Testis (tissue), 3 donors: Measurements from ENCODE around the gene OR9Q1. TPM values are rescaled to one million over a fixed set of nuclear protein-coding genes. Genes with fewer than 3 reads are reported as not detected.

Experiments used
- DNase-seq: peaks from one replicate; pipeline ENCODE4 v3.0.0-alpha.2; 2019
- H3K27ac ChIP-seq, 2 donors: fragments of 200-600 bp; sonication (generic); one replicate each; pipeline ENCODE4 v1.5.1; 2019
- H3K27me3 ChIP-seq: fragments of 200-600 bp; sonication (generic); one replicate; pipeline ENCODE4 v1.5.1; 2019
- H3K36me3 ChIP-seq: fragments of 200-600 bp; sonication (generic); one replicate; pipeline ENCODE4 v1.5.1; 2017; ENCODE audit warnings: low read depth; ENCODE audit errors: missing control alignments
- H3K4me1 ChIP-seq: fragments of 200-600 bp; sonication (generic); one replicate; pipeline ENCODE4 v1.5.1; 2019
- H3K4me3 ChIP-seq, 2 donors: fragments of 200-600 bp; sonication (generic); one replicate each; pipeline ENCODE4 v1.5.1; 2017 to 2019
- H3K9me3 ChIP-seq: fragments of 200-600 bp; sonication (generic); one replicate; pipeline ENCODE4 v1.5.1; 2017
- POLR2A ChIP-seq: fragments of 450-650 bp; IDR thresholded peaks from one replicate; pipeline ENCODE4 v1.6.1; 2017; ENCODE audit warnings: antibody characterized with exemption, mild to moderate bottlenecking, moderate library complexity
- WGBS, 2 donors: methylation state at CpG; one replicate each; pipeline ENCODE4 v1.1.5; 2018; 5-methylcytosine and 5-hydroxymethylcytosine counted together
- intact Hi-C: fragments of 100-400 bp; cut with DNase I; formaldehyde crosslinking; loops from one replicate; pipeline ENCODE4 v1.15.1; 2023; ENCODE audit warnings: low total_unique reads
- polyA plus RNA-seq: library from polyadenylated mRNA; stranded (reverse); fragments of 350-450 nt; fragmentation: Illumina TruSeq; extraction: RNeasy Lipid Tissue Mini Kit (QIAGEN cat#74804); gene quantifications from one replicate; pipeline ENCODE4 v1.2.3, GENCODE V29; 2014; ENCODE audit warnings: low read depth, low replicate concordance; ENCODE audit not compliant: insufficient read depth
- total RNA-seq, 2 donors: library from RNA; depleted of rRNA; stranded (reverse); fragments of >200 nt; gene quantifications; one replicate each; pipeline ENCODE4 v1.2.3, GENCODE V29; 2016
- TF ChIP-seq, protein P1 (sequence below), 3 experiments: fragments of 450-650 bp in 2 of 3; fragments of 200-600 bp in 1 of 3; sonication (generic) in 1 of 3; IDR thresholded peaks; one replicate each; pipeline ENCODE4 v1.5.1; 2016 to 2019; ENCODE audit warnings: antibody characterized with exemption in 3 of 3, mild to moderate bottlenecking in 2 of 3, moderate library complexity in 1 of 3

Gene OR9Q1
- total and polyA plus RNA-seq, 3 donors from 2014 or later = 0.12 to 0.71 (median 0.15) TPM

DNA sequence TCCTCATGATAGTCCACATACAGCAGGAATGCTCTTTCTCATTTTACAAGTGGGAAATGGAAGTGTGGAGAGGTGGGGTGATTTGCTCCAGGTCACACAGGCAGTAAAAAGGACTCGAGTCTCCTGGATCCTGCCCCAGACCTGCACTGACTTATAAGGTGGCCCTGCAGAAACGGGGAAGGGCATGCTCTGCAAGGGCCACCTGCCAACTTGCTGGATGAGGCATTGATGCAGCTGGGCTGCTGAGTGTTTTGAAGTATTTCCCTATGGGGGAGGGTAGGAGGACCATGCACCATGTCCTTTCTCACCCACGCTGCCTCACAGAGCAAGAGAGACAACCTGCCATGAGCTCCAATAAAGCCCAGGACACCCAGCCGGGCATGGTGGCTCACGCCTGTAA is 44.0 kb downstream of the OR9Q1 start:
- Histone ChIP-seq H3K9me3 (no peaks in the 10 kb centered on the region), H3K27me3 (no peaks in the 10 kb centered on the region), H3K36me3 (no peaks in the 10 kb centered on the region), H3K4me3 (no peak overlapping the region), H3K4me1 (peaks cover 9% of the 10 kb centered on the region), H3K27ac (no peak overlapping the region)
- no peak for DNase-seq
- intact Hi-C loops = no loop called here
- TF ChIP-seq, protein P1, sequence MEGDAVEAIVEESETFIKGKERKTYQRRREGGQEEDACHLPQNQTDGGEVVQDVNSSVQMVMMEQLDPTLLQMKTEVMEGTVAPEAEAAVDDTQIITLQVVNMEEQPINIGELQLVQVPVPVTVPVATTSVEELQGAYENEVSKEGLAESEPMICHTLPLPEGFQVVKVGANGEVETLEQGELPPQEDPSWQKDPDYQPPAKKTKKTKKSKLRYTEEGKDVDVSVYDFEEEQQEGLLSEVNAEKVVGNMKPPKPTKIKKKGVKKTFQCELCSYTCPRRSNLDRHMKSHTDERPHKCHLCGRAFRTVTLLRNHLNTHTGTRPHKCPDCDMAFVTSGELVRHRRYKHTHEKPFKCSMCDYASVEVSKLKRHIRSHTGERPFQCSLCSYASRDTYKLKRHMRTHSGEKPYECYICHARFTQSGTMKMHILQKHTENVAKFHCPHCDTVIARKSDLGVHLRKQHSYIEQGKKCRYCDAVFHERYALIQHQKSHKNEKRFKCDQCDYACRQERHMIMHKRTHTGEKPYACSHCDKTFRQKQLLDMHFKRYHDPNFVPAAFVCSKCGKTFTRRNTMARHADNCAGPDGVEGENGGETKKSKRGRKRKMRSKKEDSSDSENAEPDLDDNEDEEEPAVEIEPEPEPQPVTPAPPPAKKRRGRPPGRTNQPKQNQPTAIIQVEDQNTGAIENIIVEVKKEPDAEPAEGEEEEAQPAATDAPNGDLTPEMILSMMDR (IDR thresholded peaks at IDR 0.05) = no peak
- TF ChIP-seq POLR2A = no peak
- WGBS, 2 donors = 78 to 79% methylated on average over 5 of the region's 5 CpGs

DNA sequence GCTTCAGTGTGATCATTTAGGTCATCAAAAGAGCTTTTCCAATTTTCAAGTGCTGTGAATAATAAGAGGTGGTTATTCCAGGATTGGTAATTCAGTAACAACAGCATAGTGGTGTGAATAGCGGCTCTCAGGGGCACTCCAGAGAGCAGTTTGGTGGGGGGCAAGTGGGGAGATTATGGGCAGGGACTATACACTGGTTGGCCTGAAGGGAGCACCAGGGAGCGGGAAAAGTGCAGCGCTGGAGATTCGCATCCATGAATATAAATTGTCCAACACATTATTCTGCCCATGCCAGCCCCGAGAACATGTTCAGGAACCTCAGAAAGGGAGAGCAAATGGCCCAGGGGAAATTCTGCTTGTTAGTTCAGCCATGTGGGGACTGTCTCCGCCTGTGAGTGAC is 45.0 kb downstream of the OR9Q1 start:
- no peaks in the 10 kb centered on the region for H3K36me3 ChIP-seq
- no peak for TF ChIP-seq POLR2A
- TF ChIP-seq, protein P1 (IDR thresholded peaks at IDR 0.05) = no peak
- no peaks in the 10 kb centered on the region for H3K9me3 ChIP-seq
- H3K27ac ChIP-seq = no peak overlapping the region
- WGBS, 2 donors = 76 to 86% methylated on average over 6 of the region's 6 CpGs
- no peak overlapping the region for H3K4me3 ChIP-seq
- intact Hi-C loops = no loop called here
- peaks cover 6% of the 10 kb centered on the region for H3K4me1 ChIP-seq
- DNase-seq = no peak
- H3K27me3 ChIP-seq = no peaks in the 10 kb centered on the region

DNA sequence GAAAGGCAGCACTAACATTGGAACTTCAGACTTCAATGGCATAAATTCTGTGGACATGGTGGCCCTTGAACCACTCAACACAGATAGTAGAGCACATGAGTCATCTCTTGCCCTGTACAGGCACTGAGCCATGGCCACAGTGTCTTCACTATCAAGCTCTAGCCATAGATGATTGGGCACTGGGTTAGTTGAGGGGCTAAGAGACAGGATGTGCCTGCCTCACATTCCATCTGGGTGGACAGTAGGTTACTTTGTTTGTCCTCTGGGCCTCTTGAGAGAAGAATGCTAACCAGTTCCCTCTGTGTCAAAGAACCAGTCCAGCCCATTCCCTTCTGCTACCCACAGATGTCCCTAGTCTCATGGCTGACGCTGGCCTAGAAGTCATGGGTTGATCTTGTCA is 46.9 kb downstream of the OR9Q1 start:
- TF ChIP-seq, protein P1 (IDR thresholded peaks at IDR 0.05) = no peak
- no peak for TF ChIP-seq POLR2A
- 78 to 89% methylated on average over 1 of the region's 1 CpG for WGBS, 2 donors
- Histone ChIP-seq H3K4me3 (no peak overlapping the region), H3K4me1 (no peaks in the 10 kb centered on the region), H3K27me3 (no peaks in the 10 kb centered on the region), H3K27ac (no peak overlapping the region), H3K36me3 (no peaks in the 10 kb centered on the region), H3K9me3 (no peaks in the 10 kb centered on the region)
- no peak for DNase-seq
- intact Hi-C loops = no loop called here

DNA sequence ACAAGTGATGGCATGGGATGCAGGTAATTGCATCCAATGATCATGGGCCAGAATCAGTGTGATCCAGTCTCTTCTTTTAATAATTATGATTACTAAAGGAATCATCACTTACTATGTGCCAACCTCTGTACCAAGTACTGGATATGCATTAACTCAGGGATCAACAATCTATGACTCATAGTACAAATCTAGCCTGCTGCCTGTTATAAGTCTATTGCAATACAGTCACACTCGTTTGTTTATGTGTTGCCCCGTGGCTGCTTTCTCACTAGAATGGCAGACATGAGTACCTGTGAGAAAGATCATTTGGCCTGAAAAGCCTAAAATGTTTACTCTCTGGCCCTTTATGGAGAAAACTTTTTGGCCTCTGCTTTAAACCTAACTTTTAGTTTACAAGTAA is 52.1 kb downstream of the OR9Q1 start:
- intact Hi-C loops = no loop called here
- WGBS, 2 donors = 37 to 42% methylated on average over 2 of the region's 2 CpGs
- no peak overlapping the region for H3K4me3 ChIP-seq
- DNase-seq = no peak
- H3K9me3 ChIP-seq = no peaks in the 10 kb centered on the region
- no peak overlapping the region for H3K27ac ChIP-seq
- no peaks in the 10 kb centered on the region for H3K36me3 ChIP-seq
- H3K4me1 ChIP-seq = no peaks in the 10 kb centered on the region
- TF ChIP-seq, protein P1 (IDR thresholded peaks at IDR 0.05) = no peak
- TF ChIP-seq POLR2A = no peak
- H3K27me3 ChIP-seq = no peaks in the 10 kb centered on the region

DNA sequence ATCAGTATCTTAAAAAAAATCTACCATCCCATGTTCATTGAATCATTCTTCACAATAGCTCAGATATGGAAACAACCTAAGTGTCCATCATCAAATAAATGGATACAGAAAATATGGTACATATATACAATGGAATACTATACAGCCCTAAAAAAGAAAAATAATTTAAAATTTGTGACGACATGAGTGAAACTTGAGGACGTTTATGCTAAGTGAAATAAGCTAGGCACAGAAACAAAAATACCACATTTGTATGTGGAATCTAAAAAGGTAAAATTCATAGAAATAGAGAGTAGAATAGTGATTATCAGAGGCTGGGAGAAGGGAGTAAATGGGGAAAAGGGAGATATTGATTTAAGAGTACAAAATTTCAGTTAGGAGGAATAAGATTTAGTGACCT is 62.8 kb downstream of the OR9Q1 start:
- Histone ChIP-seq H3K36me3 (no peaks in the 10 kb centered on the region), H3K27ac (no peak overlapping the region), H3K27me3 (no peaks in the 10 kb centered on the region), H3K4me3 (no peak overlapping the region), H3K4me1 (no peaks in the 10 kb centered on the region), H3K9me3 (no peaks in the 10 kb centered on the region)
- DNase-seq = no peak
- intact Hi-C loops = no loop called here
- TF ChIP-seq, protein P1 (IDR thresholded peaks at IDR 0.05) = no peak
- no peak for TF ChIP-seq POLR2A
- WGBS, 2 donors = 60 to 67% methylated on average over 2 of the region's 2 CpGs
